NOMO-1 treated with DMSO at 0.1 percent for 48 hours (cell line): Measurements from ENCODE around the gene ZHX3.

ENCODE experiments used
- DNase-seq: peaks from one replicate; lab custom pipeline; 2025; ENCODE audit not compliant: unreplicated experiment; lab: John Stamatoyannopoulos, UW

The ZHX3 gene

DNA sequence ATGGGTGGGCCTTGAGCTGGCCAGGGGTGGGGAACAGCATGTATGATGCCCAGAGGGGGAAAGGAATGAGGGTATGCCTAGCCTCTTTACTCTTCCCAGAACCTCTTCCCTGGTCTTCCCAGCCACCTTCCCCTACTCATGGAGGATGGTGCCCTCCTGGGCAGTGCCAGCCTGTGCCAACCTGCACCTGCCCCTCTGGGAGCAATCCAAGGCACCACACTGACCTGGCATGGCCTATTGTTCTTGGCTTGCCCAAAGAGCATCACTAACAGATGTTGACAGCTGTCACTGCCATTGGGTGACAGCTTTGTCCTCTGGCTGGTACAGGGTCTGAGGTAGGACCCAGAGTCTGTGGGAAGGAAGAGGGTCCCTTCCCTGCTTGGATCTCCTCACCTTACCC is 36.0 kb upstream of the ZHX3 start:
- DNase-seq: no peak

- DNase-seq: no peak
Measured at GRCh38 chr20:41352666-41353065, 35.1 kb upstream of the ZHX3 start.

- DNase-seq: no peak
Measured at GRCh38 chr20:41352106-41352505, 34.6 kb upstream of the ZHX3 start.

GRCh38 chr20:41350408-41350962 is 33.0 kb upstream of the ZHX3 start:
- no peak for DNase-seq

- no peak for DNase-seq
Measured at GRCh38 chr20:41349943-41350342, 32.4 kb upstream of the ZHX3 start.

GRCh38 chr20:41349266-41349665 is 31.7 kb upstream of the ZHX3 start:
- no peak for DNase-seq

DNA sequence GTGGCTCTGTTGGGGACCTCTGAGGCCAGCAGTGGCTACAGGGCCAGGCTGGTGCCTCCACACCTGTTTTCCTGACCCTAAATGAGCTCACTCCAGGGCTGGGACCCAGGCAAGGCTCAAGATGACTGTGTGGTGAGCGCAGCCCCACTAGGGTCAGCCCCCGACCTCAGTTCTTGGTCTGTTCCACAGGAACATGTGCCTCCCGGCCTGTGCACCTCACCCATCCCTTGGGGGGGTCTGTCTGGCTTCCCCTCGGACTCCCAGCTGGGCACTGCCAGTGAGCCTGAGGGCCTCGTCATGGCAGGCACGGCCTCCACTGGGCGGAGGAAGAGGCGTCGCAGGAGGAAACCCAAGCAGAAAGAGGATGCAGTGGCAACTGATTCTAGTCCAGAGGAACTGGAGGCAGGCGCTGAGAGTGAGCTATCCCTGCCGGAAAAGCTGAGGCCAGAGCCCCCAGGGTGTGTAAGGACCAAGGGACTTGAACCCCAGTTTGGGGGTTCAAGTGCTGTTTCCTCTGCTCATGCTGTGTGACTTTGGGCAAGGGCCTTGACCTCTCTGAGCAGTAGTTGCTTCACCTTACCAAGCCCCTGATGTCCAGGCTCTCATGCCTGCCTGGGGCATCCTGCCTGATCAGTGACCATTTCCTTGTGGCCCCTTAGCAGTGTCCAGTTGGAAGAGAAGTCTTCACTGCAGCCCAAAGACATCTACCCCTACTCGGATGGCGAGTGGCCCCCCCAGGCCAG is 31.1 kb upstream of the ZHX3 start:
- no peak for DNase-seq

- no peak for DNase-seq
Measured at GRCh38 chr20:41347523-41348429, 30.2 kb upstream of the ZHX3 start.

- no peak for DNase-seq
Measured at GRCh38 chr20:41345729-41346067, 28.2 kb upstream of the ZHX3 start.

DNA sequence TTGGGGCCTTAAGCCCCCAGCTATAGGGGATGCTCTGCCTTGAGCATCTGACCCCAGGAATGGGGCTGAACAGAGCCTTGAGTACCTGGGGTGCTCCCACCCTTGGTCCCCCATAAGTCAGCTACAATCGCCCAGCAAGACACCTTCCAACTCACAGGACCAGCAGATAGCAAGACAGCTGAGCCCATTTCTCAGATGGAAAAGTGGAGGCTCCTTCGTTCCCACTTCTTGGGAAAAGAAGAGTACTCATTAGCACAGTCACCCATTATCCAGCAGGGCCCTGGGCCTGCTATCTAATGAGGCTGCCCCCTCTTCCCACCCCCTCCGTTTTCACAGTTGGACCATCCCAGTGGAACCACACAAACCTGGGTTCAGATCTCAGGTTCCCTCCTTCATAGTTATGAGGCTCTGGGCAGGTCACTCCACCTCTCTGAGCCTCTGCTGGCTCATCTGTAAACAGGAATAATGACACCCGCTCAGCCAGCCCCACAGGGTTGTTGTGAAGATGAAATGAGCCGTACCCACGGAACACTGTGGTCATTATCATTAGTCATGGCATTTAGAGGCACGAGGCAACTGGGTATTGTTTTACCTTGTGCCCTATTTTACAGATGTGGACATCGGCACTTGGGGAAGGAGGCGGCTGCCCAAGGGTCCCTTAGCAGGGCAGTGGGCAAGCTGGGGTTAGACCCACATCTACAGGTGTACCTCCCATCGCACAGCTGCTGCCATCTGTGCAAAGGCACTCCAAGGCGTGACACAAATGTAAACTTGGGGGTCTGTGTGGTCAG is 27.6 kb upstream of the ZHX3 start:
- DNase-seq: no peak

DNA sequence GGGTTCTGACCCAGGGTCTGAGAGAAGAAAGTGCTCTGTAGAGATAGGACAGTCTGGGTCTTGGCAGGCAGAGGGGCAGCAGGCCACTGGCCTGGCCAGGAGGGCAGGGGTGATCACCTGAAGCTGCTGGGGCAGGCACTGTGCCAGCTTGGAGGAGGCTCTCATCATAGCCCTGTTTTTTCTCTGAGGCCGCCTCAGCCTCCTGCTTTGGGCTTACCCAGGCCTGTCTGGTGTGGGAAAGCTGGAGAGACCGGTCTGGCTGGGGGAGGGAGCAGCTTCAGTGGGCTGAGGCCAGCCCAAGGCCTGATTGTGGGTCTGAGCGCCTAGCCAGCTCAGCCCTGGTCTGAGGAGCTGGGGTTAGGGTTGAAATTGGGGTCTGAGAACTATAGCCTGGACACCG is 26.9 kb upstream of the ZHX3 start:
- no peak for DNase-seq

DNA sequence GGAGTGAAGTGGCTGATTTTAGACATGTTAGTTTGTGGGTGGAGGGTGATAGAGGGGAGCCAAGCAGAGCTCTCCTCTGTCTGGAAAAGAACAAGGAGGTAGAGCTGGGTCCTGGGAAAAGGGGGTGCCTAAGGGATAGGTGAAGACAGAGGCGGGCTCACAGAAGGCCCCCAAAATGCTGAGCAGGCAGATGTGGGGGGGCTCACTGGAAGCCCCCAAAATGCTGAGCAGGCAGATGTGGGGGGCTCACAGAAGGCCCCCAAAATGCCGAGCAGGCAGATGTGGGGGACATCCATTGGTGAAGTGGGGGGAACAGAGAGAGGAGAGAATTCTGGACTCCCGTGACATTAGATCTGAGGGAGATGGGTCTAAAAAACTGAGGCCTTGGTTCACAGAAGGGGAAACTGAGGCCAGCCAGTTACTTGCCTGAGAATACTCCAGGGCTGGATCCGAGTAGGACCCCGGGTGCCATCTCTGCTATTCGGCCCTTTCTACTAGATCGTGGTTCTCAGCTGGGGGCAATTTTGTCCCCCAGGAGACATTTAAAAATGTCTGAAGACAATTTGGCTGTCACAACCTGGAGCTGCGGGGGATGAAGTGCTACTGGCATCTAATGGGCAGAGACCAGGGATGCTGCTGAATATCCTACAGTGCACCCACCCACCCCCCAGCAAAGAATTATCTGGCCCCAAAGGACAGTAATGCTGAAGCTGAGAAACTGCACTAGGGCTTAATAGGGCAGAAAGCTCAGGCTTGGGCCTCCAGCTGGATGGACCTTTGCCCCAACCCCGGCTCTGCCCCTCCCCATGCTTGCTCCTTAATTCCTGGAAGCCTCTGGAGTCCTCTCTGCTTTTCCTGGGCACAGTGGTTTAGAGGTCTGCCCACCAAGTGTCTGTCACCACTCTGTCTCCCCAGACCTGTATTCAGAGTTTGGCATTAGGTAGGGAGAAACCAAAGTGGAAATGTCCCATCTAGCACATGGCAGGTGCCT is 25.2 kb upstream of the ZHX3 start:
- no peak for DNase-seq

GRCh38 chr20:41340327-41341055 is 23.0 kb upstream of the ZHX3 start, which contains the start of gene LPIN3:
Gene LPIN3, plus strand, starts transcription at chr20:41340821. Its CDS starts 4,983 bp downstream, at chr20:41345804.
- DNase-seq: peak; percentile 39

- peak; percentile 55 for DNase-seq
Measured at GRCh38 chr20:41339957-41340326, 22.4 kb upstream of the ZHX3 start.

DNA sequence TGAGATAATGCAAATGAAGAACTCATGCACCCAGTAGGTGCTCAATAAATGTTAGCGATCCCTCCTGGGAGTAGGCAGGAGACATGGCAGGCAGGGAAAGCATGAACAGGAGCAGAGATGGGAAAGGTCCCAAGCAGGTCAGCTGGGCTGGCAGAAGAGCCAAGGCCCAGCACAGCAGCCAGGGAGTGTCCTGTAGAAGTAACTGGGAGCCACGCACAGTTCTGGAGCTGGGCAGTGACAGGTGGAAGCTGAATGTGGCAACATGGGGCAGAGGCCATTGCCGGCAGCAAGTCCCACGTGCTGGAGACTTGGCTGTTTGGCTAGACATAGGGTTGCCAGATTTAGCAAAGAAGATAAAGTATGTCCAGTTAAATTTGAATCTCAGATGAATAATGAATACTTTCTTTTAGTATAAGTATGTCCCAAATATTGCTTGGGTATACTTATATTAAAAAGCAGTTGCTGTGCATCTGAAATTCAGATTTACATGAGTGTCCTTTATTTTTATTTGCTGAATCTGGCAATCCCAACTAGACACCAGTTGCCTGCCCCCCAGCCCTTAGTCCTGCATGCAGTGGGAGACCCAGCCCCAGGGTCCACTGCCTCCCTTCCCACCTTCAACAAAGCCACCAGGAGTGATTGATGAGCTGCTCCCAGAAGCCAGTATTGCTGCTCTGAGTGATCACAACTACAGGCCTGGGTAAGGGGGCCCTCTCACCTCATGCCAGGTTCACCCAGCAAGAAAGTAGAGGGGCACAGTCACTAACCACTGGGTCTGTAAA is 19.4 kb upstream of the ZHX3 start:
- no peak for DNase-seq

GRCh38 chr20:41335591-41335990 is 18.1 kb upstream of the ZHX3 start:
- DNase-seq: no peak

- DNase-seq: no peak
Measured at GRCh38 chr20:41334443-41335421, 17.2 kb upstream of the ZHX3 start.
